ENCODE results near the gene PLEKHG3. TPM values are rescaled to one million over a fixed set of nuclear protein-coding genes. Genes with fewer than 3 reads are reported as not detected.

Gene PLEKHG3
- total and polyA plus RNA-seq, 2 experiments from 2014 or later, result 23.0 to 83.1 TPM

- TF ChIP-seq, protein P1, sequence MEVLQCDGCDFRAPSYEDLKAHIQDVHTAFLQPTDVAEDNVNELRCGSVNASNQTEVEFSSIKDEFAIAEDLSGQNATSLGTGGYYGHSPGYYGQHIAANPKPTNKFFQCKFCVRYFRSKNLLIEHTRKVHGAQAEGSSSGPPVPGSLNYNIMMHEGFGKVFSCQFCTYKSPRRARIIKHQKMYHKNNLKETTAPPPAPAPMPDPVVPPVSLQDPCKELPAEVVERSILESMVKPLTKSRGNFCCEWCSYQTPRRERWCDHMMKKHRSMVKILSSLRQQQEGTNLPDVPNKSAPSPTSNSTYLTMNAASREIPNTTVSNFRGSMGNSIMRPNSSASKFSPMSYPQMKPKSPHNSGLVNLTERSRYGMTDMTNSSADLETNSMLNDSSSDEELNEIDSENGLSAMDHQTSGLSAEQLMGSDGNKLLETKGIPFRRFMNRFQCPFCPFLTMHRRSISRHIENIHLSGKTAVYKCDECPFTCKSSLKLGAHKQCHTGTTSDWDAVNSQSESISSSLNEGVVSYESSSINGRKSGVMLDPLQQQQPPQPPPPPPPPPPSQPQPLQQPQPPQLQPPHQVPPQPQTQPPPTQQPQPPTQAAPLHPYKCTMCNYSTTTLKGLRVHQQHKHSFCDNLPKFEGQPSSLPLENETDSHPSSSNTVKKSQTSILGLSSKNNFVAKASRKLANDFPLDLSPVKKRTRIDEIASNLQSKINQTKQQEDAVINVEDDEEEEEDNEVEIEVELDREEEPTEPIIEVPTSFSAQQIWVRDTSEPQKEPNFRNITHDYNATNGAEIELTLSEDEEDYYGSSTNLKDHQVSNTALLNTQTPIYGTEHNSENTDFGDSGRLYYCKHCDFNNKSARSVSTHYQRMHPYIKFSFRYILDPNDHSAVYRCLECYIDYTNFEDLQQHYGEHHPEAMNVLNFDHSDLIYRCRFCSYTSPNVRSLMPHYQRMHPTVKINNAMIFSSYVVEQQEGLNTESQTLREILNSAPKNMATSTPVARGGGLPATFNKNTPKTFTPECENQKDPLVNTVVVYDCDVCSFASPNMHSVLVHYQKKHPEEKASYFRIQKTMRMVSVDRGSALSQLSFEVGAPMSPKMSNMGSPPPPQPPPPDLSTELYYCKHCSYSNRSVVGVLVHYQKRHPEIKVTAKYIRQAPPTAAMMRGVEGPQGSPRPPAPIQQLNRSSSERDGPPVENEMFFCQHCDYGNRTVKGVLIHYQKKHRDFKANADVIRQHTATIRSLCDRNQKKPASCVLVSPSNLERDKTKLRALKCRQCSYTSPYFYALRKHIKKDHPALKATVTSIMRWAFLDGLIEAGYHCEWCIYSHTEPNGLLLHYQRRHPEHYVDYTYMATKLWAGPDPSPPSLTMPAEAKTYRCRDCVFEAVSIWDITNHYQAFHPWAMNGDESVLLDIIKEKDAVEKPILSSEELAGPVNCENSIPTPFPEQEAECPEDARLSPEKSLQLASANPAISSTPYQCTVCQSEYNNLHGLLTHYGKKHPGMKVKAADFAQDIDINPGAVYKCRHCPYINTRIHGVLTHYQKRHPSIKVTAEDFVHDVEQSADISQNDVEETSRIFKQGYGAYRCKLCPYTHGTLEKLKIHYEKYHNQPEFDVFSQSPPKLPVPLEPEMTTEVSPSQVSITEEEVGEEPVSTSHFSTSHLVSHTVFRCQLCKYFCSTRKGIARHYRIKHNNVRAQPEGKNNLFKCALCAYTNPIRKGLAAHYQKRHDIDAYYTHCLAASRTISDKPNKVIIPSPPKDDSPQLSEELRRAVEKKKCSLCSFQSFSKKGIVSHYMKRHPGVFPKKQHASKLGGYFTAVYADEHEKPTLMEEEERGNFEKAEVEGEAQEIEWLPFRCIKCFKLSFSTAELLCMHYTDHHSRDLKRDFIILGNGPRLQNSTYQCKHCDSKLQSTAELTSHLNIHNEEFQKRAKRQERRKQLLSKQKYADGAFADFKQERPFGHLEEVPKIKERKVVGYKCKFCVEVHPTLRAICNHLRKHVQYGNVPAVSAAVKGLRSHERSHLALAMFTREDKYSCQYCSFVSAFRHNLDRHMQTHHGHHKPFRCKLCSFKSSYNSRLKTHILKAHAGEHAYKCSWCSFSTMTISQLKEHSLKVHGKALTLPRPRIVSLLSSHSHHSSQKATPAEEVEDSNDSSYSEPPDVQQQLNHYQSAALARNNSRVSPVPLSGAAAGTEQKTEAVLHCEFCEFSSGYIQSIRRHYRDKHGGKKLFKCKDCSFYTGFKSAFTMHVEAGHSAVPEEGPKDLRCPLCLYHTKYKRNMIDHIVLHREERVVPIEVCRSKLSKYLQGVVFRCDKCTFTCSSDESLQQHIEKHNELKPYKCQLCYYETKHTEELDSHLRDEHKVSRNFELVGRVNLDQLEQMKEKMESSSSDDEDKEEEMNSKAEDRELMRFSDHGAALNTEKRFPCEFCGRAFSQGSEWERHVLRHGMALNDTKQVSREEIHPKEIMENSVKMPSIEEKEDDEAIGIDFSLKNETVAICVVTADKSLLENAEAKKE (CRISPR knock-in tag; IDR thresholded peaks at IDR 0.05), result no peak
- TF ChIP-seq NANOG (IDR thresholded peaks at IDR 0.05; ENCODE audit: borderline replicate concordance), result no peak
- no peak for TF ChIP-seq ETS1 (IDR thresholded peaks at IDR 0.05)
- no peak for TF ChIP-seq EZH2phosphoT487 (IDR thresholded peaks at IDR 0.05; ENCODE audit: unreplicated experiment)
These were observed 20.3 kb downstream of the PLEKHG3 start (continued) for GRCh38 chr14:64724578-64724930.

DNA sequence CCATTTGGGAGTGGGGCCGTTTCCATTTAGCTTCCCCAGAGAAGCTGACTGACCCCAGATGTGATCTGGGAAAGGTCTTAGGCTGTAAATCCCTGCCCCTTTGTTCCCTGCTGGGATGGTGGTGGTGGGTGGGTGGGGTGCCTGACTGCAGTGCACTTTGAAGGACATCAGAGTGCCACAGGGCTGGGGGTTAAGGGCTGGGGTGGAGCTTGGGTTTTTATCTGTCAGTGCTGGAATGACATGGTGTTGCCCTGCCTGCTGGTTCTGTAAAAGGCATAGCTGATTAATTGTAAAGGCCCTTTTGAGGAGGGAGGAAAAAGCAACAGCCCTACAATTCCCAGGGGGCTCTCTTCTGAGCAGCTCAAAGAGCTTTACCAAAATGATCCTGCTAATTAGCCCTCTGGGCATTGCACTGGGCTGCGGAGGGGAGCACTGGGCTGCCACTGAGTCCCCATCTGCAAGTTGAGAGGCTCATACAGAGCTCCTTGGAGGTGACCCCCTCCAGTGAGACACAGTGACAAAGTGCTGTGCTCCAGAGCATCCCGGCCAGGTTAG lies 21.1 kb downstream of the PLEKHG3 start:
- peak overlapping the region; percentile 91 for H3K27ac Mint-ChIP-seq
- DNase-seq (ENCODE audit: low spot score) (no peak), ATAC-seq (peak; percentile 6; the same call in 2 of the 3 replicates)
- Histone ChIP-seq H3K36me3 (ENCODE audit: insufficient read depth) (no peaks in the 10 kb centered on the region), H3K27me3 (ENCODE audit: insufficient read depth) (no peaks in the 10 kb centered on the region), H3F3A (replicated peaks; ENCODE audit: low read depth) (no peaks in the 10 kb centered on the region), H3K4me1 (ENCODE audit: insufficient read depth) (peaks cover 54% of the 10 kb centered on the region), H2AFZ (no peak overlapping the region), H3K27ac (ENCODE audit: low read depth) (no peak overlapping the region), H3K9me2 (ENCODE audit: insufficient read depth) (no peaks in the 10 kb centered on the region), H3K4me3 (no peak overlapping the region), H3K79me2 (replicated peaks; ENCODE audit: insufficient read depth) (peaks cover 69% of the 10 kb centered on the region), H3K4me2 (peak overlapping the region; percentile 64), H4K20me1 (replicated peaks; ENCODE audit: insufficient read depth) (peaks cover 42% of the 10 kb centered on the region)
- no peak overlapping the region; the same call in 2 of the 3 replicates for H3K4me3 Mint-ChIP-seq
- peaks cover 19% of the 10 kb centered on the region for H3K27me3 Mint-ChIP-seq (ENCODE audit: insufficient read depth, low read depth, poor library complexity)
- peaks cover 37% of the 10 kb centered on the region for H3K36me3 Mint-ChIP-seq (ENCODE audit: low read depth)
- H3K9me3 Mint-ChIP-seq, result no peaks in the 10 kb centered on the region
- H3K4me1 Mint-ChIP-seq, result peaks cover 76% of the 10 kb centered on the region
- TF ChIP-seq ZNF114 (CRISPR knock-in tag; IDR thresholded peaks at IDR 0.05) (no peak), CREB1 (CRISPR knock-in tag; IDR thresholded peaks at IDR 0.05; ENCODE audit: low read depth) (no peak), ZNF331 (CRISPR knock-in tag; IDR thresholded peaks at IDR 0.05; ENCODE audit: low read depth) (no peak), REST (IDR thresholded peaks at IDR 0.05; ENCODE audit: unreplicated experiment) (no peak), EZH2 (IDR thresholded peaks at IDR 0.05; ENCODE audit: low read depth, unreplicated experiment) (no peak), NANOG (IDR thresholded peaks at IDR 0.05; ENCODE audit: borderline replicate concordance) (no peak), ETS1 (IDR thresholded peaks at IDR 0.05) (no peak), STAT1 (IDR thresholded peaks at IDR 0.05; ENCODE audit: unreplicated experiment) (no peak)
